Measurements from ENCODE around the gene ZNF474.

DNA sequence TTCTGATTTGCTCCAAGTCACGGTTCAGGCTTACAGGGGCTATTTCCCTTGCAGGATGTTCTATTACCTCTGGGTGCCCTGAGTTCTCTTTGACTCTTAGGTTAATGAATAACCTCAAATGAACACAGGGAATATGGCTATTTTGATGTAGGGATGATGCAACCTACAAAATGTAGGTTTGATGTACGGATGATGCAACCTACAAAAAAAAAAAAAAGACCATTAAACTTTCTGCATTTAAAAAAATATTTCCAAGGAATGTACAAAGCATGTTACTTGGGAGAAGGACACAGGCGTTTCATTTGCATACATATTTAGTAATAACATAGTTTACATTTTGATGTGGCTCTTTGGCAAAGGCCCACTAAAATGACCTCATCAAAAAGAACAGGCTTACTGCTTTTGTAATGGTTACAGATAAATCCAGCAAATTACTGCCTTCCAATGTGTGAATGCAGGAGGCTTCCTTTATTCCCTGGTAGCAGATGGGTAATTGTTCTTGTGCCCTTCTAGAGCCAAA, 36.3 kb downstream of the ZNF474 start:
- TF ChIP-seq, protein P1, sequence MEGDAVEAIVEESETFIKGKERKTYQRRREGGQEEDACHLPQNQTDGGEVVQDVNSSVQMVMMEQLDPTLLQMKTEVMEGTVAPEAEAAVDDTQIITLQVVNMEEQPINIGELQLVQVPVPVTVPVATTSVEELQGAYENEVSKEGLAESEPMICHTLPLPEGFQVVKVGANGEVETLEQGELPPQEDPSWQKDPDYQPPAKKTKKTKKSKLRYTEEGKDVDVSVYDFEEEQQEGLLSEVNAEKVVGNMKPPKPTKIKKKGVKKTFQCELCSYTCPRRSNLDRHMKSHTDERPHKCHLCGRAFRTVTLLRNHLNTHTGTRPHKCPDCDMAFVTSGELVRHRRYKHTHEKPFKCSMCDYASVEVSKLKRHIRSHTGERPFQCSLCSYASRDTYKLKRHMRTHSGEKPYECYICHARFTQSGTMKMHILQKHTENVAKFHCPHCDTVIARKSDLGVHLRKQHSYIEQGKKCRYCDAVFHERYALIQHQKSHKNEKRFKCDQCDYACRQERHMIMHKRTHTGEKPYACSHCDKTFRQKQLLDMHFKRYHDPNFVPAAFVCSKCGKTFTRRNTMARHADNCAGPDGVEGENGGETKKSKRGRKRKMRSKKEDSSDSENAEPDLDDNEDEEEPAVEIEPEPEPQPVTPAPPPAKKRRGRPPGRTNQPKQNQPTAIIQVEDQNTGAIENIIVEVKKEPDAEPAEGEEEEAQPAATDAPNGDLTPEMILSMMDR (IDR thresholded peaks at IDR 0.05): no peak
- no peak for TF ChIP-seq POLR2A (IDR thresholded peaks at IDR 0.05)

Data from body of pancreas (tissue), 4 donors.